EL (cell line): ENCODE measurements around the gene BECN2.
"Not testable (repeated sequence)": the region's sequence is repeated elsewhere in the genome, so short reads cannot be mapped to it uniquely, and the experiment has no call there.

ENCODE experiments used
- DNase-seq: peaks from one replicate; pipeline ENCODE4 v3.0.0-alpha.2; 2016

The BECN2 gene

DNA sequence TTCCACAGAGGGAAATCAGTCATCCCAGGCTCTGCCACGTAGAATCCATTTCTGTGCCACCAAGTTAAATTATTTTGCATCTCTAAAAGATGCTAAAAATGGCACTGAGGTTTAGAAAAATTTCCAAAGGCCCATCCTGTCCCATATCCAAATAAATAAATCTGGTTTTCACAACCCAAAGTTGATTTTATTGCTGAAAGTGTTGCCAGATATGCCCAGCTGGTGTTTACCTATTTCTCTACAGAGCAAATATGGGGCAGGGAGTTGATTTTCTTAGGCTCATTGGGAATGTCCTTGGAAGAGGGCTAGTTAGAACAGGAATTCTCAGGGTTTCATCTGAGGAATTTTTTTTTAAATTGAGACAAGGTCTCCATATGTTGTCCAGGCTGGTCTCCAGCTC lies 22.4 kb downstream of the BECN2 start:
- DNase-seq, result no peak

DNA sequence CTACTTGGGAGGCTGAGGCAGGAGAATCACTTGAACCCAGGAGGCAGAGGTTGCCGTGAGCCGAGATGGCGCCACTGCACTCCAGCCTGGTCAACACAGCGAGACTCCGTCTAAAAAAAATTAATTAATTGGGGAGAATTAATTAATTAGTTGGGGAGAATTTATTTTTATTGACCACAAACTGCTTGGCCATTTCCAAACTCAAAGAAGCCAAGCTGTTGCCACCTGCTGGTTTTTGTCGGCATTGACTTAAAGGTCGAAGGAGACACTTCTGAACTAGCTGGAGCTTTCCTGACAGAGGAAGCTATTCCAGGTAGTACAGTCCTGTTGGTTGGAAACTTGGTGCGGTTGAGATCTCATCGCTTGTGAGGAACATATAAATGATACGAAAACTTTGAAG lies 28.2 kb downstream of the BECN2 start:
- DNase-seq, result peak; percentile 50

DNA sequence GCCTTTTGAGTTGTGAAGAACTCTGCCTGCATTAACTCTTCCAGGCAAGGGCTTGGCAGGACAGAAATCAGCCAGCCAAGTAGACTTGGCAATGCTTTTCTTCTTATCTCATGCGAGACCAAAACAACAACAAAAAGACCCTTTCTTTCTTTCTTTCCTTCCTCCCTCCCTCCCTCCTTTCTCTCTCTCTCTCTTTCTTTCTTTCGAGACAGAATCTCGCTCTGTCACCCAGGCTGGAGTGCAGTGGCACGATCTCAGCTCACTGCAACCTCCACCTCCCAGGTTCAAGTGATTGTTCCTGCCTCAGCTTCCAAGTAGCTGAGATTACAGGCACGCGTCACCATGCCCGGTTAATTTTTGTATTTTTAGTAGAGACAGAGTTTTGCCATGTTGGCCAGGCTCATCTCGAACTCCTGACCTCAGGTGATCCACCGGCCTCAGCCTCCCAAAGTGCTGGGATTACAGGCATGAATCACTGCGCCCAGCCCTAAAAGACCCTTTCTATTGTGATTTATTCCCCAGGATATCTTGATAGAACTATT lies 30.9 kb downstream of the BECN2 start:
- not testable (repeated sequence) for DNase-seq

DNA sequence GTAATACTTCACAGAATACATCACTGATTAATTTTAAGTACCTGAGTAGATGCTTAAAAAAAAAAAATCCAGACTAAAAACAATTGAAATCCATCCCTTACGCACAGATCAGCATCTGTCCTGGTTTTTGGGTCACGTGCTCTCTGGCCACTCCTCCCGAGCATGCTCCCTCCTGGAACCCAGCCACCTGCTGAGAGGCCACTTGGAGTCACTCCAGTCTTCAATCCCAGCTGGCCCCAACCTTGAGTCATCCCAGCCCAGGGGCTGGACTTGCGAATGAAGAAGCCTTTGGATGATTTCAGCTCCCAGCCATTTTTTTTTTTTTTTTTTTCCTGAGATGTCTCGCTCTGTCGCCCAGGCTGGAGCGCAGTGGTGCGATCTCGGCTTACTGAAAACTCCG lies 32.5 kb downstream of the BECN2 start:
- peak; percentile 98 for DNase-seq

DNA sequence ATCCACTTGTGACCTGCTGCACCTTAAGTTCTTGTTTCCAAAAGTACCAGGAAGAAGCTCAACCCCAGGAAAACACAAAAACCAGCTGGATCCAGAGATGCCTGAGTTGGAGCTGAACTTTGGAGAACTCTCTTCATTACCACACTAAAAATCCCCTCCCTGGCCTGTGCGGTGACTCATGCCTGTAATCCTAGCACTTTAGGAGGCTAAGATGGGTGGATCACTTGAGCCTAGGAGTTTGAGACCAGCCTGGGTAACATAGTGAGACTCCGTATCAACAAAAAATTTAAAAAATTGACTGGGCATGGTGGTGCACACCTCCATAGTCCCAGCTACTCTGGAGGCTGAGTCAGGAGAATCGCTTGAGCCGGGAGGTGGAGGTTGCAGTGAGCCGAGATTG lies 35.2 kb downstream of the BECN2 start:
- peak; percentile 70 for DNase-seq

DNA sequence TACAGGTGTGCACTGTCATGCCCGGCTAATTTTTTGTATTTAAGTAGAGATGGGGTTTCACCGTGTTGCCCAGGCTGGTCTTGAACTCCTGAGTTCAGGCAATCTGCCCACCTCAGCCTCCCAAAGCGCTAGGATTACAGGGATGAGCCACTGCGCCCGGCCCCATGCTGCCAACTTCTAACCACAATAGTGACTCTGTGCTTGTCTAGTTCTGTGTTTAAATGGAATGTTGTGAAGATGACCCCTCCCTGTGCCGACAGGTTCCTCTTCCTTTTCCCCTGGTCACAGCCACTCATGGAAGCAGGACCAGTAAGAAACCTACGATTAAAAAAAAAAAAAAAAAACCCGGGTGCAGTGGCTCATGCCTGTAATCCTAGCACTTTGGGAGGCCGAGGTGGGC lies 36.6 kb downstream of the BECN2 start:
- DNase-seq, result no peak

DNA sequence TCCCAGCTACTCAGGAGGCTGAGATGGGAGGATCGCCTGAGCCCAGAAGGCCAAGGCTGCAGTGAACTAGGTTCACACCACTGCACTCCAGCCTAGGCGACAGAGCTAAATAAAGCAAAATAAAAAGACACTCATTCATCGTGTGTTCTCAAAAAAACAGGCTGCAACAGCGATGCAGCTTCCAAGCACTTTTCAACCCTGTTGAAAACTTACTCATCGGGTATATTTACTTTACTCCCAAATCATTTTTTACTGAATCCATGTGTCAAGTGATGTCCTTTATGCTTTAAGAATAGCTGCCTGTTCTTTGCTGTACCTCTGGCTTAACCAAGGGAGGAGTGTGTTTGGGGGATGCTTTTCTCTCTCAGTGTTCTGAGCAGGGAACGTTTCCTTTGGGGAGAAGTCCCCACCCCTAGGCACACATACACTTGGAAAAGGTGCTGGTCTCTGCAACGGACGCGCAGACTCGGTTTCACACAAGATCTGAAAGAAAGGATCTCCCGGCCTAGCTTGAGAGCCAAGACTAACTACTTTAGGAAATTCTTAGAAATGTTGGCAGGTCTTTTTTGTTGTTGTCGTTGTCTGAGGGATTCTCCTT lies 39.9 kb downstream of the BECN2 start:
- DNase-seq, result no peak

DNA sequence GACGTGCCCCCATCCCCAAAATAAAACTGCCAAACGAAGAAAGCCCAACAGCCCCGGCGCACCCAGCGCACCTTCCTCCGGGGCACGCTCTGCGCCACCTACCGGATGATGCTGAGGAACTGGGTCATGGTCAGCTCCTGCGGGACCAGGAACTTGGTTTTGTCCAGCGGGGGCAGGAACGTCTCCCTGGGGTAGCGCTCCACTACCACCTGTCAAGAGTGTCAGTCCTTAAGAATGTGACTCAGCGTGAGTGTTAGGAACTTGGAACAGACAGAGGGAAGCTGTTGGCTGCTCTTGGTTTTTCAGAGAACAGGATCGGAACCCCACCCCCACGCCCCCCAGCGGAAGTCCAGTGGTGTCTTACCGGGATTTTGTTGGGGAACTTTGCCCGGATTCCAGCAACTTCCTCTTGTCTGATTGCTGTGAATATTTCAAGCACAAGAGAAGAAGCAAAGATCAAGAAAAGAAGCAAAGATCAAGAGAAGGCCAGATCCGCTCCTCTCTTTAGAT lies 40.9 kb downstream of the BECN2 start:
- peak; percentile 88 for DNase-seq

DNA sequence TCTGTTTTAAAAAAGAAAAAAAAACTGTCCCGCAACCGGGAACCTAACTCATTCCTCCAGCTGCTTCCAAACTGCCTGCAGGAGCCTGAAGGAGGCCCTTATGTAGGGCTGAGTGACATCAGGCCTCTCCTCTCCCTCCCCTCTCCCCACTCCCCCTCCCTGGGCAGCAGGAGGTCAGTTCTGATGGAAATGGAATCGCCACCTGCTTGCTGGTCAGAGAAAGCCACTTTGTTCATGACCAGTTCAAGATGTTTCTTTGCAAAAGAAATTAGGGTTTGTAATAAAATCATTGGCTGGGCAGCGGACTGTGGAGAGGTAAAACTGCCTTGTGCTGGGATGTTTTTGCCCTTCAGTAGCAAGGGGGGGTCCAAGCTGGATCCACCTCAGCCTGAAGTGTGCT lies 41.5 kb downstream of the BECN2 start, which contains the start of gene MAP1LC3C:
MAP1LC3C (minus strand) TSS at position 73 of the 400 bp plus-strand sequence. CDS start 90 bp downstream, outside the sequence.
- DNase-seq, result no peak

DNA sequence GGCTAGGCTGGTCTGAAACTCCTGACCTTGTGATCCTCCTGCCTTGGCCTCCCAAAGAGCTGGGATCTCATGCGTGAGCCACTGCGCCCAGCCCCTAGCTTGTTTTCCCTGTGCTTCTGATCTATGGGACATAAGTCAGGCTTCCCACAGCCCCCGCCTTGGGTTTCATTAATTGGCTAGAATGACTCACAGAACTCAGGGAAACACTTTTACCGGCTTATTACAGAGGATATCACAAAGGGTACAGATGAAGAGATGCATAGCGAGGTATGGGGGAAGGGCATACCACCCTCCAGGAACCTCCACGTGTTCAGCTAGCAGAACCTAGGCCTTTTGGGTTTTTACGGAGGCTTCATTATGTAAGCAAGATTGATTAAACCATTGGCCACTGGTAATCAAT lies 42.9 kb downstream of the BECN2 start:
- no peak for DNase-seq

DNA sequence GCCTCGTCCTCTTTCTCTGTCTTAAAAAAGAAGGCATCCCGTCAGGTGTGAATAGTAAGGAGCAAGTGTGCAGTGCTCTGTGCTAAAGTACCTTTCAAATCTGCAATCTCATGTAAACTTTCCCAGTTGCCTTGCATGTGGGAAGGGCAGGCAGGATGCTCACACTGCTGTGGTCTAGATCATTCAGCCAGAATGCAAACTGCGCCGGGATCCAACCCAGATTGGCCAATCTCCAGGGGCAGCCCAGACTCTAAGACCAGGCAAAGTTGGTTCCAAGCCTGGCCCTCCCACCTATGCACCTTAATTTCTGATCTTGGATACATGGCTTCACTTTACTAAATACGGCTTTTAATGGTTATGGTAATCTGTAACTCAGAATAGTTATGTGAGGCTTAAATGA lies 44.5 kb downstream of the BECN2 start:
- no peak for DNase-seq

DNA sequence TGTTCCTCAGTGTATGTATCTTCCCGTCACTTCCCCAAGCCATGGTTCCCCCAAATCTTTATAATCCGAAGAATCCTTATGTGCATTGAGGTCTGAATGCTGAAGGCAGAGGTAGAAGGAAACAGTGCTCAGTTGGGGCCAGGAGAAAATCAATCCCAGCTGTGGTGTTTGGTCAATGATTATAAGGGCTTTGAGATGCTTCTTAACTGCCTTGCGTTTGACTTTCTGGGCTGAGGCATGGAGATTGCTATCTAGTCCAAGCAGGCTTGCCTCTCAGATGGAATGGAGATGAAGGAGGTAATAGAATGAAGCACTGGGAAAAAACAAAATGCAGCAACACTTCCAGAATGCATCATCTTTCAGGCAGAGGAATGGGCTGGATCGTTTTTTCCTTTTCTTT lies 44.9 kb downstream of the BECN2 start:
- no peak for DNase-seq

DNA sequence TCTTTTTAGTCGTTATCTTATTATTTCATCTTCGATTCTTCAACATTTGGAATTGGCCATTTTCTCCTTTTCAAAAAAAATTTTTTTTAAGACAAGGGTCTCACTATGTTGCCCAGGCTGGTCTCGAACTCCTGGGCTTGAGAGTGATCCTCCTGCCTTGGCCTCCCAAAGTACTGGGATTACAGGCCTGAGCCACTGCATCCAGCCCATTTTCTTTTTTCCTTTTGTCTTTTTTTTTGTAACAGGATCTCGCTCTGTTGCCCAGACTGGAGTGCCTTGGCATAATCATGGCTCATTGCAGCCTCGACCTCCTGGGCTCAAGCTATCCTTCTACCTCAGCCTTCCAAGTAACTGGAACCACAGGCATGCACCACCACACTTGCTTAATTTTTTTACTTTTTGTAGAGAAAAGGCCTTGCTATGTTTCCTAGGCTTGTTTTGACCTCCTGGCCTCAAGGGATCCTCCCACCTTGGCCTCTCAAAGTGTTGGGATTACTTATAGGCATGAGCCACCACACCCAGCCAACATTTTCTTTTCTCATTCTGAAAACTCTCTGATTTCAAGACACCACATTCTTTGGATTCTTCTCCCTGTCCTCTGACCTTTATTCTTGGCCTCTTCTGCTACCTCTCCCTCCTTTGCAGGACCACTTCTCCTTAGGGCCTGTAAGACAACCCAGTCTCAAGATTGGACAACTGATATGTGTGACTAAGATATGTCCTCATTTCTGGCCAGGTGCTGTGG lies 47.4 kb downstream of the BECN2 start:
- peak; percentile 70 for DNase-seq

DNA sequence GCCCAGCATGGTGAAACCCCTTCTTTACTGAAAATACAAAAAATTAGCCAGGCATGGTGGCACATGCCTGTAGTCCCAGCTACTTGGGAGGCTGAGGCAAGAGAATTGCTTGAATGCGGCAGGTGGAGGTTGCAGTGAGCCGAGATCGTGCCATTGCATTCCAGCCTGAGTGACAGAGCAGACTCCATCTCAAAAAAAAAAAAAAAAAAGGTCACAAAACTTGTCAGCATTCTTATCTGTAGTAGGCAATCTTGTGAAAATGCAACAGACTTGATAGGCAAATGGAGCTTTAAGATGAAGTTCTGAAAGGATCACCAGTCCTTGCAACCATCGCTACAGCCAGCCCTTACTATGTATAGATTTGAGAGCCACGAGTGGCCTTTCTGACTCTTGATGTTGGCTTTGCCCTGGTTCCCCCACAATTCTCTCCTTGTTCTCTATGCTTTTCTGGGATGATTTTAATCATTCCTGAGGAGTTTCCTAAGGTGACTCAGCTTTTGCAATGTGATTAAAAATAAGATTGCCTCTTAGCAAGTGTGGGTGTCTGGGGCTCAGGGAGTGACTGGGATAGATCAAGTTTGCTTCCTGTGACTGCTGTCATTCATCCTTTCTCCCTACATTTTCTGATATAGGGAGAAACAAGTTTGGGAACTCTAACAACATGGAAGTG lies 48.4 kb downstream of the BECN2 start:
- peak; percentile 65 for DNase-seq

DNA sequence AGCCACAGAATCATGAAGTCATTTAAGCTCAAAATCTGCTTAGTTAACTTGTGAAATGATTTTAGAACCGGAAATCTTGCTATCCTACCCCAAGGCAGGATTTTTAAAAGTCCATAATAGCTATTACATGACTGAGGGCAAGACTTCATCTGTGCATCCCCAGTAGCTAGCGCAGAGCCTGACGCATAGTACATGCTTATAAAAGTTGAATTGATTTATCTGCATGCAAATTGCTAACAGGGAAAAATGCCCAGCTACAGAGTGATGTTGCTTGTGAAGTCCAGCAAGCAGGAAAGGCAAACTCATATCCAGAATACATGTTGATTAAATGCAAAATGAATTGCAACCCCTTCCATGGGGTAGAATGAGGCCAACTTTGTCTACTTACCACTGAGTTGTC lies 49.4 kb downstream of the BECN2 start:
- no peak for DNase-seq
